Activated CD8-positive, alpha-beta memory T cell treated with anti-CD3 and anti-CD28 coated beads for 1 hour (primary cell): ENCODE measurements around the gene DGCR6L.
"Not testable (repeated sequence)": the region's sequence is repeated elsewhere in the genome, so short reads cannot be mapped to it uniquely, and the experiment has no call there.

Experiments
- DNase-seq, 2 donors: peaks; one replicate each; pipeline ENCODE4 v3.0.0-alpha.2; 2020; ENCODE audit warnings: low read depth in 1 of 2; ENCODE audit errors: extremely low read depth in 1 of 2

DGCR6L gene

DNA sequence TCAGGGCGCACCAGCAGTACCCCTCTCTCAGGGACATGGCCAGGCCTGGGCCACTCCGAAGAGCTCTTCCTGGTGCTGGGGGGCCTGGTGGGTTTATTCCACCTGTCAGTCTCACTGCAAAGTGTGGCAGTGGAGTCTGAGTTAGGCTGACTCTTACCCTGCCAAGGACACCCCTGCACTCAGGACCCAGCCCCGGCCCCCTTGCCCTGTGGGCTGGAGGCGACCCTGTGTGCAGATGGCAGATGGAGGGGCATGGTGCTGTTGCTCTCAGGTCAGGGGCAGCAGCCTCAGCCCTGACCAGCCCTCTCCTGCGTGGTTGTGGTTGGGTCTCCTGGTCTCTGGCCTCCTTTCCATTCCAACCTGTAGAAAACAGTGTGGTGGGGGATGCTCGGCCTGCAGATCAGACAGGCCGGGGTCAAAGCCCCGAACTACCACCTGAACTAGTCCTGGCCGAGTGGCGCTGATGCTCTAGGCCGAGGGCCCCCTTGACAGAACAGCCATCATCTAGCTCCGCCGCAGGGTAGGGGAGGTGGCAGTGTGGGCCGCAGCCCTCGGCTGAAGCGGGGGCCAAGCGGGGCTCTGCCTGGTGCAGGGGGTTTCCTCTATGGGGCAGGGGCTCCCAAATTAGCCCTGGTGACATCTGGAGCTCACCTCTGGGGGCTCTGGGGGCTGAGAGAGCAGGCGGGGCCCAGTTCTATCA lies 41.8 kb downstream of the DGCR6L start:
- DNase-seq, result not testable (repeated sequence)

DNA sequence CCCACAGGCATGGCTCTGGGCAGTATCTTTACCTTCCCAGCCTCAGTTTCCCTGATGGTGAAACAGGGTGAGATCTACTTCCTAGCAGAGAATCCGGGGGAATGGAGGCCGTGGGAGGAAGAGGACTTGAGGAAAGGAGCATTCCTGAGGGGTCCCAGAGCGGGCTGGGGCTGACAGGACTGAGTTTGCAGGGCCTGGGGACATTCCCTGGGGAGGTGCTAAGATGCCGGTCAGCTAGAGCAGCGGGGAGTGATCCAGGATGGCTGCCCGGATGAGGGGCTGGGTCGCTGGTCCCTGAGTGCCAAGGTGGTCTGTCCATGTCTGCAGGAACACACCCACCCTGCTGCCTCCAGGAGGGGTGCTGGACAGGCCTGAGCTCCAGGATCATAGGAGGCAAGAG lies 43.4 kb downstream of the DGCR6L start:
- no peak for DNase-seq

DNA sequence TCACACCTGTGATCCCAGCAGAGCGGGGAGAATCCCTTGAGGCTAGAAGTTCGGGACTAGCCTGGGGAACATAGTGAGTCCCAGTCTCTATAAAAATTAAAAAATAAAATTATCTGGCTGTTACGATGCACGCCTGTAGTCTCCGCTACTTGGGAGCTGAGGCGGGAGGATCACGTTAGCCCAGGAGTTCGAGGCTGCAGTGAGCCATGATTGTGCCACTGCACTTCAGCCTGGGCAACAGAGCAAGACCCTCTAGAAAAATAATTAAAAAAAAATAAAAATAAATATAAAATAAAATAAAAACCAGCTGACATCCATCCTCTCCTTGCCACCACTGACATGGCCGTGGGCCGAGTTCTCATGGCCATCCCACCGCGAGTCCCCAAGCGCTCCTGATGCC lies 44.0 kb downstream of the DGCR6L start:
- no peak for DNase-seq

DNA sequence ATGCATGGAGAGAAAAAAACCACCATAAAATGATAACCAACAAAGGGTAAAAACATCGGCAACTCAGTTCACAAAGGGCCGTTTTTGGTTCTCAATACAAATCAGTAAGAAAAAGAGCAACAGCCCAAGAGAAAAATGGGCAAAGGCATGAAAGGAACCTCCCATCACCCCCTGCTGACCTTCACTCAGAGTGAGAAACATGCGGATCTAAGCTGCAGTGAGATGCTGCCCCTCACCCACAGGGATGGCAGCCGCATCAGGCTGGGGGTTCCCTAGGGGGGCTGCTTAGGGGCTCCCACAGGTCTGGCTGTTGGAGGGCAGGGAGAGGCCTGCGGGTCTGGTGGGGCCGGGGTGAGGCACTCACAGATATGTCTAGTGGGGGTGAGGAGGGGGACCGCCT lies 44.5 kb downstream of the DGCR6L start:
- not testable (repeated sequence) for DNase-seq

DNA sequence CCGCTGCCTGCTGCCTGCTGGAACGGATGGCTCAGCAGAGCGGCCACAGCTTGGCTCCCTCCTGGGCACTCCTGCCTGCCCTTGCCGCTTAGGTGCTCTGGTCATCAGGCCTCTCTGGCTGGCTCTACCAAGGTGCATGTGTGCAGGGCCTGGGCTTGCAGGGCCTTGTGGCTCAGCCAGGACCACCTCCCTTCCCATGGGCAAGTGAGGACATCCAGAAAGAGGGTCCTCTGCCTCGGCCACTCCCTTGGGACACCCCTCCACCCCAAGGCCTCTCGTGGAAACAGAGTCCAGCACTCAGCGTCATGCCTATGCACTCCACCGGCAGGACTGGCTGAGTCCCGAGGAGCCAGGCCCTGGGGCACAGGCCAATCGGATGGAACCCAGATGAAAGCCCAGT lies 45.5 kb downstream of the DGCR6L start:
- DNase-seq, result not testable (repeated sequence)

DNA sequence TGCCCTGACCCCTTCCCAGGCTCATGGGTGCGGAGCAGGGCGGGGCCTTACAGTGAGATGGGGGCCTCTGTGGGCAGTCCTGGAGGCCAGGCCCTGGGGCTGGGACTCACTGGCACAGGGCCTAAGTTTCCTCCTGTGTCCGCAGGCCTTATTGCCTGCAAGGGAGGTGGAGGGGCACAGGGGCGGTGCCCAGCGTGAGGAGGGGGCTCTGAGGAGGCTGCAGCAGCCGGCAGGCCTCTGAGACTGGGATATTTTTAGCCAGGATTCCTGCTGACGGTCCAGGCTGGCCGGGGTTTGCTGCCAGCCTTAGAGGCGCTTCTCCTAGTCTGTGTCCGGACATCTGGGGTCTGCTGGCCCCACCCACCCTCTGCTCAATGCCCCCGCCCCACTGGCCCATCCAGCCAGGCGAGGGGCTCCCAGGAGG lies 46.1 kb downstream of the DGCR6L start:
- no peak for DNase-seq

DNA sequence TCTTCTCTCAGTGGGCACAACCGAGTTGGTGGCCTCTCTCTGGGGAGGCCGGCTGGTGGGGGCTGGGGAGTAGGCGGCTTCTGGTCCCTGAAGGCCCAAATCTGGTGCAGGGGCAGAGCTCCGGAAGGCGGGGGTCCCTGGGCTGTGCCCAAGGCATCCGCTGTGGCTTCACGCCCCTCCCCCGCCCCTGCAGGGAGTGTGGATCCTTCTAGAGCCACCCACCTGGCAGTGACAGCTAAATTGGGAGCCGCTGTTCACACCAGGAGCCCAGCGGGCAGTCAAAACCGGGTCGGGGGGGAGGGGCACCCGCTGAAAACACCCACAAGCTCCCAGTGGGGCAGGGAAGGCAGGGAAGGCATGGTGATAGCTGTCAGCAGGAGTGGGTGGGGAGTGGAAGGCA lies 47.2 kb downstream of the DGCR6L start:
- no peak for DNase-seq

DNA sequence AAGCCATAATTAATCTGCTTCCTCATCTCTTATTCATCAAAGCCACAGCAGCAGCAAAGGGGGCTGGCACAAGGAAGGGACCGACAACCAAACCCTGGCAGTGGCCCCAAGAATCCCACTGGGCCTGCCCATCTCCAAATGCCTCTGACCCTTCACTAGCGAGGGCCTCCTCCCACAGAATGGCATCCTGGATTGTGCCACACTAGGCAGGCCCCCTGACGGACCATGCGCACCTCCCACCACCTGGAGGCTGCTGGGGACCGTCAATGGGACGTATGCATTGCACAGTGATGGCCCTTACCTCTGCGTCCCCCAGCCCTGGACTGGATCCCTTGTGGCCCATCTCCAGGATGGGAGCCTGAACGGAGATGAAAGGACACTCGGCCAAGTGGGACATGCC lies 47.7 kb downstream of the DGCR6L start:
- no peak for DNase-seq

DNA sequence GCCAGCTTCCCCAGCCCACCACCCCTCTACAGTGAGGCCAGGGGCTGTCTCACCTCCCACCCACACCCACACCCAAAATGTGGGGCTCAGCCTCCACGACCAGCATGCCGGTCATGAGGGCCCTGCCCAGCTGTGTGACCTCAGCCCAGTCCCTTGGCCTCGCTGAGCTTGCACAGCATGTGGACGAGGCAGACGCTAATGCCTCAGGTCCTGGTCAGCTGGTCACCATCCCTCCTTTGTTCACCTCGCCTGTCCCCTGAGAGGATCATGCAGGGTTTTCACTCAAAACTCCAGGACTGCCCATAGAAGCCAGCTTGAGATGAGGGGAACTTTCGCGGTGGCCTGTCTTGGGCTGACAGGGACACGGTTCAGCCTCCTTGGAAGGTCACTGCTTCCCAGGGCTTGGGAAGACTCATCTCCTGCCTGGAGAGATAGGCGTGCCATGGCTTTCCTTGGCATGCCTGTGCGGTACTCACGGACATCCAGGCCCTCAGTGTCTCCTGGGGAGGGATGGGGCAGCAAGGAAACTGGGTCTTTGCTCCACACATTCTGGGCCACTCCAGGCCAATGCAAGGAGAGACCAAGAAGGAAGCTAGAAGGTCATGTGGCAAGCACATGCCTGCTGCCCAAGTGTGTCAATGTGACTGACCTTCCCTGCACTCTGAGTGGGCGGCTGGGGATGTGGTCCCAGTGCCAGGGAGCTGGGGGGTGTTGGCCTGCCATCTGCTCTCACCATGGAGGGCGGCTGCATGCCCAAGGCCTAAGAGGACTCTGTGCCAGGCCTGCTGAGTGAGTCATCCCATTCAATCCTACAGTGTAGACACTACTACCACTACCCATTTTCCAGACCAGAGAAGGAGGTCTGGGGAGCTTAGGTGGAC lies 48.5 kb downstream of the DGCR6L start:
- DNase-seq, result no peak

DNA sequence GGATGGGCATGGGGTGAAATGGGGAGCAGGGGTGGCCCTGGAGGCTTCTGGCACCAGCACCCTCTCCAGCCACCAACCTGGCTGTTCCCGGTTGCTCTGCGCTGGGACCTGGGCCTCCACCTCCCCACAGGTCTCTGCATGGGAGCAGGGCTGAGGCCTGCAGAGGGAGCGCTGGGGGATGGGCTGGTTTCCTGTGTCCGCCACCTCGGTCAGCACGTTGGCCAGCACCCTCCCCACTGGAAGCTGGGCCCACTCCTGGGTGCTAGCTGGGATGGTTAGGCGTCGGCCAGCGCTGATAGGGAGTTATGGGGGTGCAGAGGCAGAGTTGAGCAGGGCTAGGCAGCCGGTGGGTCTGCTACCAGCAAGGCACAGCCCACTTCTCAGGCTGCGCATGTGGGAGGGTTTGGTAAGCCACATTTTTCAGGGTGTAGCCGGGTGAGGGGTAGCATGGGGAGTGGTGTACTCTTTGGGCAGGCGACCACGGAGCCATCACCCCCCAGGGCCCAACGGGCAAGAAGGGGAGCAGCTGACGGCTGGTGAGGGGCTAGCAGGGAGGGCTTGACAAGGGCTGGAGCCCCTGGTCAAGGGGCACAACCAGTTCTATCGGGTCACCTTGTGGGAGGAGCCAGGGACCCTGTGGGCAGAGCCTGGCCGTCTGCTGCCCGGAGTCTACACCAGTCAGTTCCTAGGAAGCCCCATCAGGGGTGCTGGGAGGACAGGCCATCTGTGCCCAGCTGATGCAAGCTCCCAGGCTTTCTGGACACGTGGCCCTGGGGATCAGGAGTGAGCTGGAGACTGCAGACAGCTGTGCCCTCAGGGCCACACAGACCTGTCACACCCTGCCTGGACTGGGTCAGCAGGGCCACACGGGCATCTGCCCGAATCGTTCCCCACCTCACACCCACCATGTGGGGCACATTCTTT lies 49.4 kb downstream of the DGCR6L start:
- not testable (repeated sequence) for DNase-seq

DNA sequence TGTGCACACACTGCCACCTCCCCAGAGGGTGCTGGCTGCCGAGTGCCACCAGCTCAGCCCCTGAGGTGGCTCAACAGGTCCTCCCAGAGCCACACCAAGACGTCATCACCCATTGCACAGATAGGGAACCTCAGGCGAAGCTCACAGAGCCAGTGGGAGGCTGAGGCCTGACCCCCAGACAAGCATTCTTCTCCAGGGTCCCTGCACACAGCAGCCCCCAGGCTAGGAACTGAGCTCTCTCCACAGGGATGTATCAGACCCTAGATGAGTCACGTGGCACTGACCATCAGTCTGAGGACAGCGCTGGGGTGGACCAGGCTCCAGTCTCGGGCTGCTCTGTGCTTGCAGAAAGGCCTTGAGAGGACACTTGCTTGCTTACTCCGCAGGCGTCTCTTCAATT lies 50.2 kb downstream of the DGCR6L start:
- DNase-seq, result not testable (repeated sequence)

DNA sequence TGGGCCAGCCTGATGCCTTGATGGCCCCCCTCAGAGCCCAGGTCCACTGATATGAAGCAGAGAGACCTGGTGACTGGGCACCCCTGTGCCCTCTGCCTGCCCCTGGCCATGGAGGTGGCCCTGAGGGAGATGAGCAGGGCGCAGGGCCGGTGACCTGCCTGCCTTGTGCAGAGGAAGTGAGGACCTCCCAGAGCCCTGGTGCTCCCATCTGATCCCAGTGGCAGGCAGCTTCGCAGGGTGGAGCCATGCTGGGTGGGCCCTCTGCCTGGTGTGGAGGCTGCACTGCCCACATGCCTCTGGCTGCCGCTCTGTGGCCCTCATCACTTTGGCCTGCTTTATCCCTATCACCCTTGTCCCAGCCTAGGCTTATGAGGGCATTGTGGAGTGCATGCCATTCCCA lies 50.7 kb downstream of the DGCR6L start:
- not testable (repeated sequence) for DNase-seq

DNA sequence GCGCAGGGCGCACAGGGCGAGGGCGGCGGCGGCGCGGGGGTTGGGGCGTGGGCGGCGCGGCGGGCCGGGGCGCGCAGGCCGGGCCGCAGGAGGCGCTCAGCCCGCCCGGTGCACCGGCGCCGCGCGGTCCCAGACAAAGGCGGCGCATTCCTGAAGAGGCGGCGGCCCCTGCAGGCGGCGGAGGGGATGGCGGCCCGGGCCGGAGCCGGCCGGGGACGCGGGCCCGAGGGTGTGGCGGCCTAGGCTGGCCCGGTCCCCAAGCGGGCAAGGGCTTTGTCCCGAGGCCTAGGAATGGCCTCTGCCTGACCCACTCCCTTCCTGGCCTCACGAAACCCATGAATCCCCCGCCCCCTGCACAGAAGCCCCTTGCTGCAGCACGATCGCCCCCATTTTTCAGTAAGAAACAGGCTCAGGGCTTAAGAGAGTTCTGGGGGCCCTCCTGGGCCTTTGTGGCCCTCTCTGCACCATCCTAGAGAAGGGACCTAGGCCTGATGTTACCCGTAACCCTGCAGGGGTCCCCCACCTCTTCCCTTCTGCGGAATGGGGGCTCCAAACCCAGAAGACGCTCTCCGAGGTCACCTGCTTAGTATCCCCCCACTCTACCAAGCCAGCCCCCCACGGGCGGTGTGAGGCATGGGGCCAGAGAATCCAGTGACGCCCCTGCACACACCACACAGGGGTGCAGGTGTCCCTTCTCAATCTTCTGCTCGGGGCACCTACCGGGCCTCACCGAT lies 51.4 kb downstream of the DGCR6L start, which contains the start of gene RTN4R:
RTN4R (minus strand) TSS at position 40 of the 734 bp plus-strand sequence. CDS start 226 bp downstream, outside the sequence.
- peak in 1 of 2 donors; percentile 42 for DNase-seq

DNA sequence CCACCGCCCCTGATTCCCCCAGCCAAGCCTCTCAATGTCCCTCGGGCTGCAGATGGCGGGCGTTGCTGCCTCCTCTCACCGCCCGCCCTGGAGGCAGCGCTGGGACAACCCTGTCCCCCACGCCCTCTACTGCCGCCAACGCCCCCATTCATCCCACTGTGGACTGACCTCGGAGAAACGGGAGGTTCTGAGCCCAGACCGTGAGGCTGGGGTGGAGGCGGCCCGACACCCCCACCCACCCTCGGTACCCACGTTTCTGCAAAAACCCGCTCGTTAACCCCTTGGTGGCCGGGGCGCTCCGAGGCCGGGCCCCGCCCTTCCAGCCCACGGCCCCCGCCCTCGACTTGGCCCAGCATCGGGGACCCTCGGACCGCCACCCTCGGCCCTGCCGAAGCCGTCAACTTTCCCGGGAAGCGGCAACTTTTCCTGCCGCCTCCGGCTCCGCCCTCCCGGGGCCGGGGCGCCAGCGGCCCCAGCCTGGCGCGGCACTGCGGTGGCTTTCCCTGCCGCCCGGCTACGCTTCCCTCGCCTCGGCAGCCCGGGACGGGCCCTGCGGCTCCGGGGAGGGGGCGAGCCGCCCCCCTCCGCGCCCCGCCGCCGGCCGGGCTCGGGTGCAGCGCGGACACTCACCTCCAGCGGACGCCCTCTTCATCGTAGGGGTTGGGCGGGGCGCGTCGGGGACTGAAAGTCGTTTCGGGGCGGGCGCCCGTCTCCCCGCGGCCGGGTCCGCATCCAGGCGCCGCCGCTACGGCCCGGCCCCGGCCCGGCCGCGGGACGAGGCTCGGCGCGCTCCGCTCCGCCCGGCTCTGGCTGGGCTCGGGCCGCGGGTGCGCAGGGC lies 52.2 kb downstream of the DGCR6L start:
- DNase-seq, result no peak

DNA sequence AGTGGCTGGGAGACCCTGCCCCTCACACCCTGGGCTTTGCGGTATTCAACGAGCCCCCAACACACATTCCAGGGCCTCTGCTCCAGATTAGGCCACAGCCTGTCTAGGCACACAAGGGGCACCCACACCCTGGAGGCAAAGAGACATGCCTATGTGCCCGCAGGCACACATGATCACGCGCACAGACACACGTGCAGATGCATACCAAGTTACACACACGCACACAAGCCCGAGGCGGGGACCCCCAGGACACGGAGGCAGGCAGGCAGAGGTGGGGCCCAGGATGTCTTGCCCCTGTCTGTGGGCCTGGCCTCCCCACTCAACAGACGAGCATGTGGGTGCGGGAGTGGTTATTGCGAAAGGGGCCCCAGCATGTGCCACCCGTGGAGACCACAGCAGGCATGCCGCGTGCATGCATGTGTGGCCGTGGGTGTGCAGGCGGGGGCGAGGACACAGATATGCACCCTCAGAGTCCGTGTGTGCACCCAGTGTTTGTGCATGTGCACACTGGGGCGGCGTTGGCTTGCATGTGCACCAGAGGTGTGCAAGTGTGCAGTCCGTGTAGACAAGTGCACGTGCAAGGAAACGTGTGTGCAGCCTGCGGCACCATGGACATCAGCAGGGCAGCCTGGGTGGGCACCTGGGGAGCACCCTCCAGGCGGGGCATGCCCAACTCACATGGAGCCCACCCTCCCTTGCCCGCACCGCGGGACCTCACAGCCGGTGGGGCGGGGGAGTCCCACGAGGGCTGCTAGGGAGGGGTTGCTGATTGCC lies 53.0 kb downstream of the DGCR6L start:
- DNase-seq, result not testable (repeated sequence)

DNA sequence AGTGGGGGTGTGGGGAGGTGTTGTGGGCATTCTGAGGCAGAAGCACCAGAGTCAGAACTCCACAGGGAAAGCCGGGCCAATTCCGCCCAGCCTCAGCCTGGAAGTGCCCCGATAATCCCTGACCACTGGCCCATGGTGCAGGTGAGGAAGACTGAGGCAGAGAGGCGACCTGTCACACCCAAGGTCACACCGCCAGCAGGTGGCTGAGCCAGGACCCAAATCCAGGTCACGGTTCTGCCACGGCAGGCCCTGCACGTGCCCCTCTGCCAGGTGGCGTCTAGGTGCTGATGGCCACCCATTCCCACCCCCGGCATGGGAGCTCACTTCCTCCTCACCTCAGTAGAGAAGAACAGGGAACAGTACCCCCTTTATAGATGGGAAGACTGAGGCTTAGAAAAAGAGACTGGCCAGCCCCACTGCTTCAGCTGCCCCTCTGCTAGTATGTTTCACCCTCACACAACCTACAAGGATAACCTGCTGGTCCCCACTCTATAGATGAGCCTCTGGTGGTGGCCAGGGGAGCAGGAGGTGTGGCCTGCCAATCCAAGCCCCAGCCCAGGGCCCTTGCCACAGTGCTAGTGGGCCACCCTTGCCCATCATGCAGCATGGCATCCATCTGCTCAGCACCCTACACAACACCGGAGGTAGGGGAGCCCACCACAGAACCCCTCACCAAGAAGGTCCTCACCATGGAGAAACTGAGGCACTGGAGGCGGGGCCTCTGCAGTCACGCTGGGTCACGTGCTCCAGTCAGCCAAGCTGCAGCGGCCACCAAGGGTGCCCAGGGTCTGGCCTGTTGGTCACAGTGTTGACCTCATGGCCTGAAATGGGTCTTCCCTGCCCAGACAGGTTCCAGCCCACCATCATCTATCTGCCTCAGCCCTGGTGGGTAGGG lies 53.8 kb downstream of the DGCR6L start:
- not testable (repeated sequence) for DNase-seq

DNA sequence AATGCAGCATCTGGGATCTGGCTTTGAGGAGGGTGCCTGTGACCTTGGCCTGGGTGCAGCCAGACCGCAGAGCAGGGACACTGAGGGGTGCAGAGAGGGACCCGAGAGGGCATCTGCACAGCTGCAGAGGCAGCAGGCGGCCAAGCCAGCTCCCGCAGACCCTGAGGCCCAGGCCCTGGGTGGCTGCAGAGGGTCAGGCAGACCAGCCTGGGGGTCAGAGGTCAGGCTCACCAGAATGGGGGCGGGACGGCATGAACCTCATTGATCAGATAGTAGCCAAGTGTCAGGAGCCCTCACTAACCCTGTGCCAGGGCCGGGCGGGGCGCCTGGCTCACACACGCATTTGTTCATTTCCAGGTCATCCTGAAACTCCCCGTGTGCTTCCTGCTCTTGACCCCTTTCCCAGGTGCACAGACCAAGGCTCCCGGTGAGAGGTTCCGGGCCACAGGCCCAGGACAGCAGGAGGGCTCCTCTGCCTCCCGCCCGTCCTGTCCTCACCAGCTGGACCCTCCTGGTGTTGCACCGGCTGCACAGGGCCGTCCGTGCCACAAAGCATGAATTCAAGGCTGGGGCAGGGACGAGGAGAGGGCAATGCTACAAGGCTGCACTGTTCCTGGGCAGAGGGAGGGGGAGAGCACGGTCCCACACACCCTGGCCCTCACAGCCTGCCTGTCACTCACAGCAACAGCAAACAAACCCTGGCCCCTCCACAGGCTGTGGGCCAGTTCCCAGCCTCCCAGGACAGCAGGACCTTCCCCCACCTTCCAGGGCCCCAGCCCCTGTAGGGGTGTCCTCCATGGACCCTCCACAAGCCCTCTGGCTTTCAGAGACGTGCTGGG lies 55.0 kb downstream of the DGCR6L start:
- DNase-seq, result no peak
